NCI-H2081 treated with DMSO at 0.1 percent for 48 hours (cell line): ENCODE measurements around the gene PSMB1.
"Not testable (repeated sequence)": the region's sequence is repeated elsewhere in the genome, so short reads cannot be mapped to it uniquely, and the experiment has no call there.

ENCODE experiments used
- DNase-seq: peaks from one replicate; lab custom pipeline; 2025; lab: John Stamatoyannopoulos, UW

Gene PSMB1

GRCh38 chr6:170535004-170535403 is 18.1 kb downstream of the PSMB1 start:
- no peak for DNase-seq

DNA sequence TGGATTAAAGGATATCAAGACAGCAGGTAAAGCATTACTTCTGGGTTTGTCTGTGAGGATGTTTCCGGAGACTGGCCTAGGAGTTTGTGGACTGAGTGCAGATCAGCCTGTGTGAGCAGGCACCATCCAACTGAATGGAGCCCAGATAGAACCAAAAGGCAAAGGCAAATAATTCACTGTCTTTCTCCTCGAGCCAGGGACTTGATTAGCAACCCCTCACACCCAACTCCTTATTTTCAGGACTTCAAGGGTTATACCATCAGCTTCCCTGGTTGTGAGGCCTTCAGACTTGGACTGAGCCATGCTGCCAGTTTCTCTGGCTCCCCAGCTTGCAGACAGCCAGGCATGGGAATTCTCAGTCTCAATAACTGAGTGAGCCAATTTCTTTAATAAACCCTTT is 19.3 kb downstream of the PSMB1 start:
- no peak for DNase-seq

DNA sequence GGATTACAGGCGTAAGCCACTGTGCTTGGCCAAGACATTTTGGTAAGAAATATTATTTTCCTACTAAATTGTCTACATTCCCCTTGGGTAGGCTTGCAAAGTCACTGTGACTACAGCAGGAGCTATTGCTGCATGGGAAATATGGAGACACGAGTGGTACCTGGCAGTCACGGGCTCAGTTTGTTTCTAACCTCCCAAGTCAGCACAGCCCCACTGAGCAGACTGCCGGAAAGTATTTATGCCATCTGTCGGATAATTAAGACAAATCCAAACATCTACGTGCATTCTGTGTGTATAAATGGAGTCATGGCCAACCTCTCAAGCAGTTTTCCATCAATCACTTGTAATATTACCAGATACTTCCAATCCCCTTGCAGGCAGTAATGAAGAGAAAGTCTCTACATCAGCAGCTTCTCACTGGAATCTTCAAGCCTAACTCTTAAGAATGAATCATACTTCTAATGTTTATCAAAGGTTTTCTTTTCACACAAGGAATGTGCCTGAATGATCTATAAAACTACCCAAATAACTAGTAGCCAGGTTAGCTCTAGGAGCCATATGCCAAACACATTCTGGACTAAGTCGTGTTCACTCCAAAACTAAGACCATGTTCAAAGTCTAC is 20.1 kb downstream of the PSMB1 start:
- DNase-seq: no peak

GRCh38 chr6:170529839-170530469 is 23.2 kb downstream of the PSMB1 start:
- no peak for DNase-seq

DNA sequence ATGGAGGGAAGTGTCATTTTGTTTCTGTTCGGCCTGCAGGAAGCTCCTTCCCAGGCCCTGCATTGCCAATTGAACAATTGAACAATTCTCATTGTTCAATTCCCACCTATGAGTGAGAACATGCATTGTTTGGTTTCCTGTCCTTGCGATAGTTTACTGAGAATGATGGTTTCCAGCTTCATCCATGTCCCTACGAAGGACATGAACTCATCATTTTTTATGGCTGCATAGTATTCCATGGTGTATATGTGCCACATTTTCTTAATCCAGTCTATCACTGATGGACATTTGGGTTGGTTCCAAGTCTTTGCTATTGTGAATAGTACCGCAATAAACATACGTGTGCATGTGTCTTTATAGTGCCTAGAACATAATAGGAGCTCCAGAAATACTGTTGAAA is 25.1 kb downstream of the PSMB1 start:
- DNase-seq: not testable (repeated sequence)

DNA sequence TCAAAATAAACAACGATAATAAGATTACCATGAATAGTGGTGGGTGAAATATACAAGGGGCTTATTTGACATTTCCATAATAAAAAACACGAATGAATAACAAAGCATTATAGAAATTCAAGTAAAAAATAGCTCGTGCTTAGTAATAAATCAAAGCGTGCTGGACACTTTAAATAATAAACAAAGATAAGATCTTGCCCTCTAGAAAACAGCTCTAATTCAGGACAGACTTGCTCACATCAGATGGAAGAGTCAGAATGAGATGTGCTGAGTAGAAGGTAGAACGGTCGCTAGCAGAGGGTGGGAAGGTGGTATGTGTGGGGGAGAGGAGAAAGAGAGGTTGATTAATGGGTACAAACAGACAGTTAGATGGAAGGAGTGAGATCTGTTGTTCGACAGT is 27.3 kb downstream of the PSMB1 start:
- DNase-seq: no peak

- no peak for DNase-seq
Observed at GRCh38 chr6:170524172-170524502, 29.0 kb downstream of the PSMB1 start.

DNA sequence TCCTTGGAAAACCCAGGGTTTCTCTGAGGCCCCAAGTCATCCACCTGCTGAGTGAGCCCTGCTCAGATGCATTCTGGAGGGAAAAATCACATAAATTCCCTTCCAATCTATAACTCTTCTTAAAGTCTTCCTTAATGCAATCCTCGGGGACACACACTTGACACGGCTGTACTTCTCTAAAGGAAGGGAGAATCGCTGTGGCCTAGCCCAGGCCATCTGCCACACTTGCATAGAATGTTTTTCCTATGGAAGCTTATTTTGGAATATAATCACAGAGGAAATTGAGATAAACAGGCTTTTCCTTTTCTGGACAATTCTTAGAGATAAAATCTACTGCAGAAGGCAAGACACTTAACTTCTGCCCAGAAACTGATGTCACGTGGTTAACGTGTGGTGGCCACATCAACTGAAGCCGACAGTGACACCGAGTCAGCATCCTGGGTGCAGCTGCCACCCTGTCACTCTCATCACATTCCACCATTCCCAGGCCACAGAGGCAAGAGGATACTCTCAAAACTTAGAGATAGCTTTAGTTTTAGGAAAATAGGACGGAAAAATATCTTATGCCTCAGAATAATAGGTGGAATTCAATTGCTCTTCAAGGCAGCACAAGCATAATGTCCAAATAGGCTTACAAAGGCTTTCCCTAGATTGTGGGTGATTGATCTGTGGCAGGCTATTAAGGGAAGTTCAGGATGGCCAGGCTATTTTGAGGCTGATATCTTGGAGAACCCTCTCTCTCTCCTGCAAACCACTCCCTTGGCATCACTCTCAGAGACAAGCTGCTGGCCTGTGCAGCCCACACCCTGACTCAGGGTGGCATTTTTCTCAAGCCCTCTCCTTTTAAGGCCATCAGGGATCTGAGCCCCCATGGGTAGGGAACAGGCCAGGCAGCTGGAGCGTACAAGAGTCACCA is 29.6 kb downstream of the PSMB1 start:
- no peak for DNase-seq

- no peak for DNase-seq
Observed at GRCh38 chr6:170522565-170523183, 30.4 kb downstream of the PSMB1 start.

DNA sequence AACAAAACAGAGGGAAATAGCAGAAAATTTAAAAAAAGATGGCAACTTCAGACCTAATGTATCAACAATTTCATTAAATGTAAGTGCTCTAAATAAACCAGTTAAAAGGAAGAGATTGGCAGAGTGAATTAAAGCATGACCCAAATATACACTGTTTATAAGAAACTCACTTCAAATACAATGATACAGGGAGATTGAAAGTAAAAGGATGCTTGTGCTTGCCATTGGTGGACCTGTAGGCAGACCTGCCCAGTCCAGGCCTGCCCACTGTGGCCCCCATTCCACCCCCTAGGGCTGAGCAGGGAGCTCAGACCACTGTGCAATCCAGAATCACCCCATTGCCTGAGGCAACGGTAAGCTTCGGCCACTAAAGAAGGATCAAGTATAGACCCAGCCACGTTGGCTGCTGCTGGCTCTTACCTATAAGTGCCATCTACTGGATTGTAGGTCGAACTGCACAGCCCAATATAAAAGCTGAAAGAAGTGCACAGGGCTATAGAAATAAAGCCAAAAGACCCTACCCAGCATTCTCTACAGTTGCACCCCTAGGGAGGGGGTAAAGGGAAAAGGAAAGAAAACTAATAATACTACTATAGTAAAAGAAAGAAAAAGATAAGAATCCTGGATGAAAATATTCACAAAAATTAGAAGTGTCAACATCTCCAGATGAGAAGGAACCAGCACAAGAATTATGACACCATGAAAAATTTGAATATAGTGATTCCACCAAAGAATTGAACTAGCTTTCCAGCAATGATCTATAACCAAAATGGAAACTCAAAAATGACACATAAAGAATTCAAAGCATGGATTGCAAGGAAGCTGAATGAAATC is 36.1 kb downstream of the PSMB1 start:
- peak; percentile 15 for DNase-seq

- DNase-seq: no peak
Observed at GRCh38 chr6:170514908-170515307, 38.2 kb downstream of the PSMB1 start.

DNA sequence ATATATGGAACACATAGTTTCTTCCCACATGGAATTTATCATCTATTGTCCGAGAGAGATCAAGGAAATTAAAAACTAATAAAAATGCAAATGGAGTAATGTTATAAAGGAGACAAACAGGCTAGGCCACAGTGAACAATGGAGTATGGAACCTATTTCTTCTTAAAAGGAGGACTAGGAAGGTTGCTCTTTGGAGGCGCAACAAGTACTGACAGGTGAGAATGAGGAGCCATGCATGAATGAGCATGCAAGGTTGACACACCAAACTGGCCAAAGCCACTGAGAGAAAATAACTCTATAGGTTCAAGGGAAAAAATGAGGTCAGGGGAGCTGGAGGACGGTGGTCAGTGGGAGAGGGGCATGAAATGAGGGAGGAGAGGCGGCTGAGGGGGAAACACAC is 40.9 kb downstream of the PSMB1 start:
- DNase-seq: no peak

GRCh38 chr6:170510631-170511030 is 42.5 kb downstream of the PSMB1 start:
- DNase-seq: no peak

DNA sequence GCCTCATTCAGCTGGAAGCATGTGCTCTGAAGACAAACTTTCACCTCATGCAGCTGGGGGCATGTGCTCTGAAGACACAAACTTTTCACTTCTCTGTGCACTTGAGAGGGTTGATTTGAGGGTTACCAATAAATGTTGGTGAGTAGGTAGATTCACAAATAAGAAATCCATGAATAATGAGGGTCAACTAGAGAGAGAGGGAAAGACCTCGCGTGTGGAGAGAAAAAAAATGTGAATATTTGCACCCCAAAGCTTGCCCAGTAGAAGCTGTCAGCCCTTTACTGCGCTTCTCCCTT is 43.4 kb downstream of the PSMB1 start:
- DNase-seq: no peak

GRCh38 chr6:170508892-170509722 is 44.0 kb downstream of the PSMB1 start:
- not testable (repeated sequence) for DNase-seq

DNA sequence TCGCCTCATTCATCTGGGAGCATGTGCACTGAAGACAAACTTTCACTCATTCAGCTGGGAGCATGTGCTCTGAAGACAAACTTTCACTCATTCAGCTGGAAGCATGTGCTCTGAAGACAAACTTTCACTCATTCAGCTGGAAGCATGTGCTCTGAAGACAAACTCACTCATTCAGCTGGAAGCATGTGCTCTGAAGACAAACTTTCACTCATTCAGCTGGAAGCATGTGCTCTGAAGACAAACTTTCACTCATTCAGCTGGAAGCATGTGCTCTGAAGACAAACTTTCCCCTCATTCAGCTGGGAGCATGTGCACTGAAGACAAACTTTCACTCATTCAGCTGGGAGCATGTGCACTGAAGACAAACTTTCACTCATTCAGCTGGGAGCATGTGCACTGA is 44.8 kb downstream of the PSMB1 start:
- DNase-seq: not testable (repeated sequence)

DNA sequence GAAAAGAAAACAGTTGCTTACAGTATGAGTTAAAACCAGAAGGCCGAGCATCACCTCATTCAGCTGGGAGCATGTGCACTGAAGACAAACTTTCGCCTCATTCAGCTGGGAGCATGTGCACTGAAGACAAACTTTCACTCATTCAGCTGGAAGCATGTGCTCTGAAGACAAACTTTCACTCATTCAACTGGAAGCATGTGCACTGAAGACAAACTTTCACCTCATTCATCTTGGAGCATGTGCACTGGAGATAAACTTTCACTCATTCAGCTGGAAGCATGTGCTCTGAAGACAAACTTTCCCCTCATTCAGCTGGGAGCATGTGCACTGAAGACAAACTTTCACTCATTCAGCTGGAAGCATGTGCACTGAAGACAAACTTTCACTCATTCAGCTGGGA is 45.4 kb downstream of the PSMB1 start:
- not testable (repeated sequence) for DNase-seq

- DNase-seq: no peak
Observed at GRCh38 chr6:170506446-170506845, 46.7 kb downstream of the PSMB1 start.

- no peak for DNase-seq
Observed at GRCh38 chr6:170505306-170505705, 47.8 kb downstream of the PSMB1 start.

GRCh38 chr6:170504479-170504878 is 48.6 kb downstream of the PSMB1 start:
- no peak for DNase-seq

- DNase-seq: no peak
Observed at GRCh38 chr6:170503414-170503761, 49.7 kb downstream of the PSMB1 start.
